Hematopoietic multipotent progenitor cell treated with erythropoietin and hydrocortisone succinate and interleukin-3 and kit ligand, for 17 days (in vitro differentiated cells): Measurements from ENCODE around the gene NRDE2.
A peak's percentile ranks its signal among the peaks of the same experiment; 100 is the strongest.

Experiments
- DNase-seq: peaks from one replicate; pipeline ENCODE4 v3.0.0-alpha.2; 2015; ENCODE audit warnings: low spot score

NRDE2 gene, protein sequence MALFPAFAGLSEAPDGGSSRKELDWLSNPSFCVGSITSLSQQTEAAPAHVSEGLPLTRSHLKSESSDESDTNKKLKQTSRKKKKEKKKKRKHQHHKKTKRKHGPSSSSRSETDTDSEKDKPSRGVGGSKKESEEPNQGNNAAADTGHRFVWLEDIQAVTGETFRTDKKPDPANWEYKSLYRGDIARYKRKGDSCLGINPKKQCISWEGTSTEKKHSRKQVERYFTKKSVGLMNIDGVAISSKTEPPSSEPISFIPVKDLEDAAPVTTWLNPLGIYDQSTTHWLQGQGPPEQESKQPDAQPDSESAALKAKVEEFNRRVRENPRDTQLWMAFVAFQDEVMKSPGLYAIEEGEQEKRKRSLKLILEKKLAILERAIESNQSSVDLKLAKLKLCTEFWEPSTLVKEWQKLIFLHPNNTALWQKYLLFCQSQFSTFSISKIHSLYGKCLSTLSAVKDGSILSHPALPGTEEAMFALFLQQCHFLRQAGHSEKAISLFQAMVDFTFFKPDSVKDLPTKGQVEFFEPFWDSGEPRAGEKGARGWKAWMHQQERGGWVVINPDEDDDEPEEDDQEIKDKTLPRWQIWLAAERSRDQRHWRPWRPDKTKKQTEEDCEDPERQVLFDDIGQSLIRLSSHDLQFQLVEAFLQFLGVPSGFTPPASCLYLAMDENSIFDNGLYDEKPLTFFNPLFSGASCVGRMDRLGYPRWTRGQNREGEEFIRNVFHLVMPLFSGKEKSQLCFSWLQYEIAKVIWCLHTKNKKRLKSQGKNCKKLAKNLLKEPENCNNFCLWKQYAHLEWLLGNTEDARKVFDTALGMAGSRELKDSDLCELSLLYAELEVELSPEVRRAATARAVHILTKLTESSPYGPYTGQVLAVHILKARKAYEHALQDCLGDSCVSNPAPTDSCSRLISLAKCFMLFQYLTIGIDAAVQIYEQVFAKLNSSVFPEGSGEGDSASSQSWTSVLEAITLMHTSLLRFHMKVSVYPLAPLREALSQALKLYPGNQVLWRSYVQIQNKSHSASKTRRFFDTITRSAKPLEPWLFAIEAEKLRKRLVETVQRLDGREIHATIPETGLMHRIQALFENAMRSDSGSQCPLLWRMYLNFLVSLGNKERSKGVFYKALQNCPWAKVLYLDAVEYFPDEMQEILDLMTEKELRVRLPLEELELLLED

DNA sequence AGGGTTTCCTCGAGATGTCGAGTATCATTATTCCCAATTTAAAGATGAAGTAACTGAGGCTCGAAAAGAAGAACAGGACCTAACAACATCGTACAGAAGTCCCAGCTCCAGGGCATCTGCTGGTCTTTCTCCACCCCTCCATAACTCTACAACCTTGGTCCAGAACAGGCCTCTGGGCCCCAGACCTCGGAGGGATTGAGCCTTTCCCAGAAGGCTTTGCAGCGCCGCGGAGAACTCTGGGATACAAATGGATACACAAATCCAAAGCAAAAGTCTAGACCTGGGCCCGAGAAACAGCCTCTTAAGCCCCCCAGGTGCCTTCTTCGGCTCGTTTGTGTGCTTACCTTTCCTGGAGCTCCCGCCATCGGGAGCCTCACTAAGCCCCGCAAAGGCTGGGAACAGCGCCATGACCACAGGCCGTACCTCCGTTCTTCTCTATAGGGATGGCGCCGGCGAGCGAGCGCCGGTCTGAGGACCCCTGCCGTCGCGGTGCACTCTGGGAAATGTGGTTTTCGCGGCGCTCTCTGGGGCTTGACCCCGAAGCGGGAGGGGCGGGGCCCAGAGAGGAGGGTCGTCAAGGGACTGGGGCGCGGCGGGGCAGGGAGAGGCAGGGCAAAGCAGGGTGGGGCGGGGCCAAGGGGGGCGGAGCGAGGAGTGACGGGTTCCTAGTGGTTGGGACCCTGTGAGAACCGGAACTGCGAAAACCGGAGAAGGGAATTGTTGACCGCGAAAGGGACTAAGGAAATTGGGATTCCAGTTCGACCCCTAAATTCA is at the start of gene NRDE2:
NRDE2 (minus strand) TSS at position 445 of the 774 bp plus-strand sequence; CDS start at position 408, 37 bp downstream.
- DNase-seq: peak; percentile 92

DNA sequence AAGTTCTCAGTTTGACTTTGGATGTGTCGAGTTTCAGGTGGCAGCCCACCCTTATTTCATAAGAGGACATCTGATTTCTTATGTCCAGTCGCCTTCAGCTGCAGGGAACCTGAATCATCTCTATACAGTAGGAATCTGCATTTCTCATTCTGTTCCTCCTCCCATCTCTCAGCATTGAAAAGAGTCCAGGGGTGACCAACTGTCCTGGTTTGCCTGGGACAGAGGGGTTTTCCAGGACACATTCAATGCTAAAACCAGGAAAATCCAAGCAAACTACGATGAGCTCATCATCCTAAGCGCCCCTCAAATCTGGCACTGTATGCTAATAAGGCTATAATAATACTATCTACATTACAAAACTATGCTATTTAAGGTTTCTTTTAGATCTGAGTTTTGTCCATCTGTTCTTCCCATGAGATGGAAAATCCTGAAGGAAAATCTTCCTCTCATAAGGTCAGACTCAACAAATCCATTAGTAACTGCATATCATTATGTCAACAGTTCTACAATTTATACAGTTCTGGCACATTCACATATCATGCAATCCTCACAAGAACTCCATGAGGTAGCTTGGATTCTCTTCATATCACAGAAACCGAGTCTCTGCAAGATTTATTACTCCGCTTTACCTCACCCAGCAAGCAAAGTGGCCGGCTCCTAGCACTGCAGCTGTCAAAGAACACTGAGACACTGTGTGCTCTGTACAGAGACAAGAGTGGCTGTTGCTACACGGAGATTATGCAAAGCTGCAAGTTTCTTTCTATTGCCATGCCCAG is 49.5 kb upstream of the NRDE2 start:
- no peak for DNase-seq

DNA sequence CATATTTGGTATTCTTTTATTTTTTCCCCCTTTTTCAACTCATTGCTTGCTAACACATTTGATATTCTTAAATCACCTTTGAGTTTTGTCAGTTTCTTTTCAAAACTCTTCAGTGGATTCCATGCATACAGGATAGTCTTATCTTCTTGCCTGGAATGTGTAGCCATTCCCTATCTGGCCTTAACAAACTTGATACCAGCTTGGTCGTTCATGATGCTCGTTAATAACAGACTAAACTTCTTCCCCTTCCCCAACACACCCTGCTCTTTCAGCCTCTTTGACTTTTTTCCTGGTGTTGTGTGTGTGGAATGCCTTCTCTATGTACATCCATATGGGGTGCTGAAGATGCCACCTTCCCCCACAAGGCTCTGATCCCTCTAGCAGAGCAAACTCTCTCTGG is 47.4 kb upstream of the NRDE2 start:
- DNase-seq: no peak

DNA sequence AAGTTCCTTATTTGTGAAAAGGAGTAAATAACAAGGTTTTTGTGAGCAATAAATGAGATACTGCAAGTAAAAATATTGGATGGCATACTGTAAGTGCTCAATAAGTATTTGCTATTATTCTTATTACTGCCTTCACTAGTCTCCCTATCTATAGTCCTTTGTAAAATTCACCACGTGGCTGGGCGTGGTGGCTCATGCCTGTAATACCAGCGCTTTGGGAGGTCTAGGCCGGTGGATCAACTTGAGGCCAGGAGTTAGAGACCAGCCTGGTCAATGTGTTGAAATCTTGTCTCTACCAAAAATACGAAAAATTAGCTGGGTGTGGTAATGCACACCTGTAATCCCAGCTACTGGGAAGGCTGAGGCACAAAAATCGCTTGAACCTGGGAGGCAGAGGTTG is 46.5 kb upstream of the NRDE2 start:
- no peak for DNase-seq

DNA sequence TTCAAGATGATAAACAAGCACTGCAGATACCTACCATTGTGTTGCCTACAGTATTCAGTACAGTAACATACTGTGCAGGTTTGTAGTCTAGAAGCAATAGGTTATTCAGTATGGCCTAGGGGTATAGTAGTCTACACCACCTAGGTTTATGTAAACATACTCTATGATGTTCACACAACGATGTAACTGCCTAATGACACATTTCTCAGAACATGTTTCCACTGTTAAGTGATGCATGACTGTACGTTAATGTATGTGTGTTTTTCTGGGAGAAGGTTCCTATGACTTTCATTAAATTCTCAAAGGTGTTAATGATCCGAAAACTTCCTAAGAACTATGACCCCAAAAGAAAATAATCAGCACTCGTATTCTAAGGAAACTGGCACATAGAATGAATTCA is 44.2 kb upstream of the NRDE2 start:
- no peak for DNase-seq

DNA sequence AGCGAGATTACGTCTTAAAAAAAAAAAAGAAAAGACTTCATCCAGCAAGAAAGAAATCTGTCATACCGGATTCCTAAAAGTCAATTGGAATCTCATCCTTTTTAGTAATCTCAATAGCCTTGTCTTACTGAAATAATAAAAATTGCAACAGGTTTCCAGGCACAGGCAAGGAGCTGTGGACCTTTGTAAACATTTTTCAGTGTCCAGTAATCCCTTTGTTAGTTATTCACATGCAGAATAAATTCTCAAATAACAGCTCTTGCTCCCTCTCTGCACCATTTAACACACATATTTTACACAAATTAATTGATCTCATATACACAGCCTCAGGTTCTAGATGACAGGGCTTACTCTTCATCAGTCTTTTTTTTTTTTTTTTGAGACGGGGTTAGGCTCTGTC is 43.1 kb upstream of the NRDE2 start:
- DNase-seq: no peak

DNA sequence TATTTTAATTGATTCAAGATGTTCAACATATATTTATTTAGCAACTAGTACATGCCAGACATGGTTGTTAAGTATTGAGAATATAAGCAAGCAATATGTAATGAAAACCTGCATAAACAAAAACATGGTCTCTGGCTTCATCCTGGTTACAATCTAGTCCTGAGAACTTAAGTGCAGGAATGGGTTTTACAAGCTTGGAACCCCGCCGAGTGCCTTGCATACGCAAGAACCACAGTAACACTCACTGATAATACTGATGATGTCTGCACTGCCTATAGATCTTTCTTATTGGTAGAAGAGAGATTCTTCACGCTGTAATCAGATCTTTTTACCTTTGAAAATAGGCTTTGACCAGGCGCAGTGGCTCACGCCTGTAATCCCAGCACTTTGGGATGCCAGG is 42.1 kb upstream of the NRDE2 start:
- no peak for DNase-seq

DNA sequence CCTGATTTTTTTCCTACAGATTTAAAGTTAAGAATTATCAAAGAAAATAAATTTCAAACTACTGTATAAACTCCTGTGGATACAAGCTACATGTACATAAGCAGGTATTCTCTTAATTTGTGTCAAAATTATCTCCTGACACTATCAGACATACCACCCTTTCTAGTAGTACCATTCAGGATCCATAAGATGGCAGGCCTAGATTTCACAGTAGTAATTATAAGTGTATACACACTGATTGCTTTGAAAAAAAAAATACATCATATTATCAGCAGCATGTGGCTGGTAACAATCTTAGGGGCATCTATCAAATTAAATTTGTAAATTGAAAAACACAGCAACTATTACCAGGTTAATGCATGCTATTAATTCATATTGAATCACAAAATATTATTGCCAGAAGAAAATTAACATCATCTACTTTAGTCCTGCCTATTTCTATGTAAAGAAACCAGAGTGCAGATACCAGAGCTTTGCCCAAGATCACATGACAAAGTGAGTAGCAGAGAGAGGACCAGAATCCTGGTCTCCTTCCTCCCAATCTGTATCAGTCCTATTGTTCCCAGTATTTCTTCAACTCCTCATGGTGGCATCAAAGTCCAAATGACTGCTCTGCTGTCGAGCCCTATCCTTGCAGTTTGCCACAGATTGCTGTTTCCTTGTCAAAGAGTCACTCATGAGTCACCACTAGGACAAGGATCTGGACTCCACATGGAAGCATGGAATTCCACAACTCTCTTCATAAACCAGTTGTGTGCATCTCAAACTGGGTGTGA is 37.4 kb upstream of the NRDE2 start:
- DNase-seq: no peak

DNA sequence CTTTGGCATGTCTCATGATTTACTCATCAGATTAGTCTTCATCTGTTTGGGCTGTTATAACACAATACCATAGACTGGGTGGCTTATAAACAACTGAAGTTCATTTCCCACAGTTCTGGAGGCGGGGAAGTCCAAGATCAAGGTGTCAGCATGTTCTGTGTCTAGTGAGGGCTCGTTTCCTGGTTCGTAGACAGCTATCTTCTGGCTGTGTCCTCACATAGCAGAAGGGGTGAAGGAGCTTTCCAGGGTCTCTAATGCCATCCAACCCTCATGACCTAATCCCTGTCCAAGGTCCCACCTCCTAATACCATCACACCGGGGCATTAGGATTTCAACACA is 30.8 kb upstream of the NRDE2 start:
- no peak for DNase-seq

DNA sequence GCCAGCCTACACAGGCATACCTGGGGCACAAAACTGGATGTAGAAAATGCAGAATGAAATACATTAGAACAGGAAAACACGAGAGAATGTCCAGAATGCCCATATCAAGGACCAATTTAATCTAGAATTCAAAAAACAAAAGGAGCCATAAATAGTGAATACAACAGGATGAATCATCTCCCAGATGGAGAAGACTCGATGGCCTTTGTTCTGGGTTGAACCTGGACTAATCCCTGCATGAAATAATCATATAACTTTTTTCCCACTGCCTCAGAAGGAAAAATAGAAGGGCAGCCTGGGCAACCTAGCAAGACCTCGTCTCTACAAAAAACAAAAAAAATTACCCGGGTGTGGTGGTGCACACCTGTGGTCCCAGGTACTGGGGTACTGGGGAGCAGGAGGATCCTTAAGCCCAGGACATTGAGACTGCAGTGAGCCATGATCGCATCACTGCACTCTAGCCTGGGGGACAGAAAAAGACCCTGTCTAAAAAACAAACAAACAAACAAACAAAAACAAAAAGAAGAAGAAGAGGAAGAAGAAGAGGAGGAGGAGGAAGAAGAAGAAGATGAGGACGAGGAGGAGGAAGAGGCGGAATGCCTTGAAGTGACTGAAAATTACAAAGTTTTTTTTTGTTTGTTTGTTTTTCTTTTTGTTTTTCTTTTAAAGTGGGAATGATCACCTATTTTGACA is 30.3 kb upstream of the NRDE2 start:
- DNase-seq: no peak

DNA sequence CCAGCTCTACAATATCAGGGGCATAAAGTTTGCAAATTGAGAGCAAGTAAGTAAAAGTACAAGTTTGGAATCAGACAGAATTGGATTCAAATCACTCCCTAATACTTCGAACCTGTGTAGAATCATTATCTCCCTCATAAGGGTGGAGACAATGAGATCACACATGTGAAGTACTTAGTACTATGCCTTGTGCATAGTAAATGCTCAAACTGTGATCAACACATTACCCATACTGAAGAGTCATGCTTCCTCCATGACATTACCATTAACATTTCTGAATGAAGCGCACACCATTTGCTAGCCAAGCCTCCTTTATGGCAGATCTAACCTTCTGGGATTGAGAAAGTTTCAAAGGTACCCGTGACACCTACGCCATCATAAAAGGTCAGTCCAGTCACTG is 26.6 kb upstream of the NRDE2 start:
- no peak for DNase-seq

DNA sequence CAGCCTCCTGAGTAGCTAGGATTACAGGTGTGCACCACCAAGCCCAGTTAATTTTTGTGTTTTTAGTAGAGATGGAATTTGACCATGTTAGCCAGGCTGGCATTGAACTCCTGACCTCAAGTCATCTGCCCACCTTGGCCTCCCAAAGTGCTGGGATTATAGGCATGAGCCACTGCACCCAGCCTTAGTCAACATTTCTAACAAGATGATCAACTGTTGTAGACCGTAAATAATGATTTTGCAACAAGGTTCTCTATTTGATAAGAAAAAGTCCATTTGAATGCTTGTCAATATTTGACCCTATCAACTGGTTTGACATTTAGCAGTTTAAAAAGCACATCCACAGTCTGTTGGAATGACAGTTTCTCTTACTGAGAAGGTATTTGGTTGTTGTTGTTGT is 25.2 kb upstream of the NRDE2 start:
- no peak for DNase-seq

DNA sequence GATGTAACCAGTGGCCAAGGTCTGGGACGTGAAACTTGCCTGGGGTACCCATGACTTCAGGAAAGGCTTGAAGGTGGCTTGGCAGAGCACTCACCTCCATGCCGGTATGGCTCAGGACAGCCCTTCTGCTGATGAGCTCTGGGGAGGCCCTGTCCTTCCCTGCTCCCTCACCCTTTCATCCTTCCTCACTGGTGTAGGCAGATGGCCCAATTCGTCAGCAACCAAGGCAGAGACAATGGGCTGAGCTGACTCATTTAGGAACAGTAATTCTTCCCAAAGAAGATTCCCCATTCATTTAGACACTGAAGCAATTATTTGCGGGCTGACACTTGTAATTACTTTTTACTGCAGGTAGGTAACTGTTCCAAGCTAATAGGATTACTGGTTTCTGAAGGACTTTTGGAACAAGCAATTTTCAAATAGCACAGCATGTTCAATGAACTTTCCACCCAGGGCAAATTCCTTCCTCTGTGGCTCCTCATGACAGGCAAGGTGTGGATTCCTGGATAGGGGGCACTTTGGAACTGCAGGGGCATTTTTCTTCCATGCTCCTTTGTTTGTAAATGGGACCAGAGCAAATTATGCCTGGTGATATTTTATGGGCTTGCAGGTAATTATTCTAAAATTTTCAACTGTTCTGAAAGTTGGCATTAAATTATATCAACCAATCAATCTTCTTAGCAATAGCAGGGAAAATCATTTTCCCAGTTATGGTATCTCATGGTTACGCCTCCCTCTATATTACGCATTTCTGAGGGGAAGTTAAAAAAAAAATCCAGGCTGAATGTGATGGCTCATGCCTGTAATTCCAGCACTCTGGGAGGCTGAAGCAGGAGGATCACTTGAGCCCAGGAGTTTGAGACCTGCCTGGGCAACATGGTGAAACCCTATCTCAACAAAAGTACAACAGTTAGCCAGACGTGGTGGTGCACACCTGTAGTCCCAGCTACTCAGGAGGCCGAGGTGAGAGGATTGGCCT is 24.1 kb upstream of the NRDE2 start:
- no peak for DNase-seq

DNA sequence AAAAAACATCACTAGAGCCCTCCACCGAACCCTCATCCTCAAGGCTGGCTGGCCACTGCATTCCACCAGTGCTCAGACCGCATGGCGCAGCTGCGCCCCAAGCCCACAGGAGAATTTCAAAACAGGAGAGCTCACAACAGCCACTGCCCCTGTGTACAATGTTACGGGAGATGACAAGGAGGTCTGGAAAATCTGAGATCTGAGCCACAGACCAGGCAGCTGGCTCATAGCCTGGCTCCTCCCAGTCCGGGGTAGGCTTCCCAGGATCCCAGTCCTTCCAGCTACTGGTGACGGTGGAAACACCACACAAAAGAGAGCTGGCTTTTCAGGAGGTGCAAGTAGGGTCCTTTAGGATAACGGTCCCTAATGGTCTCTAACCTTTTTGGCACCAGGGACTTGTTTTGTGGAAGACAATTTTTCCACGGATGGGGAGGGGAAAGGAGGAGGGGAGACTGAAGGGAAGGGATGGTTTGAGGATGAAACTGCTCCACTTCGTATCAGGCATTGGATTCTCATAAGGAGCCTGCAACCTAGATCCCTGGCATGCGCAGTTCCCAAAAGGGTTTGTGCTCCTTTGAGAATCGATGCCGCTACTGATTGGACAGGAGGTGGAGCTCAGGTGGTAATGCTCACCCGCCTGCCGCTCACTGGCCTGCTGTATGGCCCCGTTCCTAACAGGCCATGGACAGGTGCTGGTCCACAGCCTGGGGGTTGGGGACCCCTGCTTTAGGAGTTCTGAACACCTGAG is 23.0 kb upstream of the NRDE2 start:
- no peak for DNase-seq

DNA sequence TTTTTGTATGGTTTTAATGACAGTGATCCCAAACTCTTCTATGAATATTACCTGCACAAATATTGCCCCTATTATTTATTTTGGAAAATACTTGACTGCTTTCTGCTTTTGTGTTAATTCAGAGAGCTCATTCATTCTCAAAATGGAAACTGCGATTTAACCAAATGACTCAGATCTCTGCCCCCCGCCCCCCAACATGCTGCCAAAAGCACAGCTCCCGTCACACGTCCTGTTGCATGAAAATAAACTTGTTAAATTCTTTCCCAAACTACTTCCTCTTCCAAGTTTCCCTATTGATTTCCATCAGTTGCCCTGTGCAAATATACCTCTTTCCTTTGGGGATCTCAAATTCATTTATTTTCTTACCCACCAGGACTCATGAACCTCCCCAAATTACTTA is 18.0 kb upstream of the NRDE2 start:
- DNase-seq: no peak

DNA sequence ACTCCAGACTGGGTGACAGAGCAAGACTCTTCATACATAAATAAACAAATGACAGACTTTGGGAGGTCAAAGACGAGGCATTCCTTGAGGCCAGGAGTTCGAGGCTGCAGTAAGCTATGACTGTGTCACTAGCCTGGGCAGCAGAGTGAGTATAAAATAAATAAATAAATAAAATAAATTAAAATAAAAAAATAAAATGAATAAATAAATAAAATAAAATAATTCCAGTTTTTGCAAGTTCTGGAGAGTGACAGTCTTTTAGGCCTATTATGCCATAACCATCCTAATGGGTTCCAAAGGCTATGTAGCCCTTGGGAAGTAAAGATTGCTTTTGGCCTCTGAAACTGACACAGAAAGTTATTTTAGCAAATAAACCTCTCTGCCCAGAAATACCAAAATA is 16.5 kb upstream of the NRDE2 start:
- DNase-seq: no peak

DNA sequence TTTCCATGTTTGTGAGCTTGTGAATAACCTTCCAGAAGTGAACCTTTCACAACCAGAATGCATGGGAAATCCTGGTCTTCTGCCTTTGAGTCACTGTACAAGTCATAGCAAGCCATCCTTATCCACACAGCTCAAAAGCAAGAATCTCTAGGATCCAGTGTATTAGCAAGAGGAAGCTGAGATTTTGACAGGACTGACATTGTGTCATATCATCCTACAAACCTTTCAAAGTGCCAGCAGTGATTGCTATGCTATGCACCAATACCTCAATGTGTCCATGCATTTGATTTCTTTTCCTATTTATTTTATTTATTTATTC is 13.5 kb upstream of the NRDE2 start:
- no peak for DNase-seq
